Stimulated activated CD4-positive, alpha-beta T cell treated with anti-CD3 and anti-CD28 coated beads, Interleukin-1b, Interleukin-23, amount 100 ng/mL, for 4 hours (primary cell): Measurements from ENCODE around the gene ENPP5.

Experiments
- DNase-seq, 2 donors: peaks; one replicate each; pipeline ENCODE4 v3.0.0-alpha.2; 2020; ENCODE audit warnings: low read depth in 2 of 2

The ENPP5 gene

GRCh38 chr6:46170357-46171289 lies at the start of gene ENPP5:
Gene ENPP5, minus strand, starts transcription at chr6:46170980. Its CDS starts 2,718 bp downstream, at chr6:46168262.
- DNase-seq = peak; percentile 41 to 42

- DNase-seq = no peak
Measured at GRCh38 chr6:46219661-46220060, 48.9 kb upstream of the ENPP5 start.

GRCh38 chr6:46218457-46218856 lies 47.7 kb upstream of the ENPP5 start:
- no peak for DNase-seq

GRCh38 chr6:46217671-46218131 lies 46.9 kb upstream of the ENPP5 start:
- DNase-seq = no peak

GRCh38 chr6:46216879-46217278 lies 46.1 kb upstream of the ENPP5 start:
- no peak for DNase-seq

- DNase-seq = no peak
Measured at GRCh38 chr6:46215777-46216176, 45.0 kb upstream of the ENPP5 start.

- no peak for DNase-seq
Measured at GRCh38 chr6:46215213-46215612, 44.4 kb upstream of the ENPP5 start.

- DNase-seq = no peak
Measured at GRCh38 chr6:46211917-46212316, 41.1 kb upstream of the ENPP5 start.

- DNase-seq = no peak
Measured at GRCh38 chr6:46210294-46210693, 39.5 kb upstream of the ENPP5 start.

- no peak for DNase-seq
Measured at GRCh38 chr6:46208303-46208702, 37.5 kb upstream of the ENPP5 start.

- DNase-seq = no peak
Measured at GRCh38 chr6:46207174-46207573, 36.4 kb upstream of the ENPP5 start.

- DNase-seq = no peak
Measured at GRCh38 chr6:46204880-46205650, 34.3 kb upstream of the ENPP5 start.

GRCh38 chr6:46203391-46204177 lies 32.8 kb upstream of the ENPP5 start:
- no peak for DNase-seq

GRCh38 chr6:46201702-46202101 lies 30.9 kb upstream of the ENPP5 start:
- DNase-seq = no peak

- DNase-seq = no peak
Measured at GRCh38 chr6:46199387-46199786, 28.6 kb upstream of the ENPP5 start.

- DNase-seq = no peak
Measured at GRCh38 chr6:46191961-46192360, 21.2 kb upstream of the ENPP5 start.

- DNase-seq = no peak
Measured at GRCh38 chr6:46190889-46191288, 20.1 kb upstream of the ENPP5 start.

- DNase-seq = no peak
Measured at GRCh38 chr6:46189726-46190125, 18.9 kb upstream of the ENPP5 start.

GRCh38 chr6:46186583-46186982 lies 15.8 kb upstream of the ENPP5 start:
- no peak for DNase-seq

- DNase-seq = no peak
Measured at GRCh38 chr6:46184114-46184513, 13.3 kb upstream of the ENPP5 start.

- no peak for DNase-seq
Measured at GRCh38 chr6:46175976-46176375, 5.2 kb upstream of the ENPP5 start.

GRCh38 chr6:46175446-46175845 lies 4.7 kb upstream of the ENPP5 start:
- DNase-seq = no peak
